IMR-90 (cell line): Measurements from ENCODE around the gene POLR2L.

Experiments
- BHLHE40 ChIP-seq: fragments of 150-350 bp; IDR thresholded peaks from 2 replicates; pipeline ENCODE4 v1.6.1; 2016; ENCODE audit warnings: mild to moderate bottlenecking, low read depth, low read length
- CHD1 ChIP-seq: IDR thresholded peaks from 2 replicates; pipeline ENCODE4 v1.6.1; 2012; ENCODE audit warnings: low read depth, low read length, improper control_type of control experiment
- CTCF ChIP-seq: conservative IDR thresholded peaks from 2 replicates; pipeline ENCODE4 v1.5.1; 2012; ENCODE audit warnings: mild to moderate bottlenecking, low read depth, low read length, improper control_type of control experiment
- MAZ ChIP-seq: IDR thresholded peaks from 2 replicates; pipeline ENCODE4 v1.6.1; 2012; ENCODE audit warnings: low read depth, mild to moderate bottlenecking, low read length, improper control_type of control experiment, moderate library complexity, borderline replicate concordance
- POLR2A ChIP-seq: IDR thresholded peaks from 2 replicates; pipeline ENCODE4 v1.6.1; 2012; ENCODE audit warnings: mild to moderate bottlenecking, low read depth, low read length
- RCOR1 ChIP-seq: IDR thresholded peaks from 2 replicates; pipeline ENCODE4 v1.6.1; 2012; ENCODE audit warnings: mild to moderate bottlenecking, low read length, improper control_type of control experiment; ENCODE audit not compliant: insufficient replicate concordance
- USF2 ChIP-seq: fragments of 150-350 bp; IDR thresholded peaks from 2 replicates; pipeline ENCODE4 v1.6.1; 2017; ENCODE audit warnings: mild to moderate bottlenecking, antibody characterized with exemption, low read length, low read depth

GRCh38 chr11:875203-875602 lies 32.9 kb upstream of the POLR2L start:
- TF ChIP-seq CHD1 (no peak), POLR2A (no peak), USF2 (no peak), MAZ (no peak), CTCF (no peak), RCOR1 (no peak), BHLHE40 (no peak)
